Peyer's patch (tissue), 4 donors: ENCODE measurements around the gene HCFC1R1.

ENCODE experiments used
- POLR2A ChIP-seq, 2 donors: fragments of 450-650 bp; IDR thresholded peaks; one replicate each; pipeline ENCODE4 v1.5.1; 2017; ENCODE audit warnings: antibody characterized with exemption in 2 of 2, mild to moderate bottlenecking in 2 of 2, moderate library complexity in 2 of 2
- TF ChIP-seq, protein P1 (sequence below), 6 experiments: fragments of 450-650 bp in 4 of 6; fragments of 200-600 bp in 2 of 6; sonication (generic) in 1 of 6; IDR thresholded peaks; one replicate each; pipeline ENCODE4 v1.5.1; 2017 to 2019; ENCODE audit warnings: antibody characterized with exemption in 6 of 6, mild to moderate bottlenecking in 3 of 6, moderate library complexity in 1 of 6

DNA sequence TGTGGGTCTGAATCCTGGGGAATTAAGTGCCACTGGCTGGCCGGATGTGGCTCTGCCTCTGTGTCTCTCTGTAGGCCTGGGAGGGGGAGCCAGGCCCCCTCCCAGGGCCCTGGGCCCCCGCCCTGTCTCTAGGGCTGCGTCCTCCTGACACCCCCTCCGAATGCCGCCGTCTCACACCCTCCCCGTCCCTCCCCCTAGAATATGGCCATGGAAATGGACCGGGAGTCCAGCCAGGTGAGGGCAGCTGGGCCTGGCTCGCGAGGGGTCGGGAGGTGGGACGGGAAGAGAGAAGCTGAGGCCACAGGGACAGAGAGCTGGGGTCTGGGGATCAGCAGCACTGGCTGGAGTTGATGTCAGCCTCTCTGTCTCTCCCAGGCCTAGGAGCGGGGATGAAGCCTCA is 27.4 kb downstream of the HCFC1R1 start:
- TF ChIP-seq, protein P1, sequence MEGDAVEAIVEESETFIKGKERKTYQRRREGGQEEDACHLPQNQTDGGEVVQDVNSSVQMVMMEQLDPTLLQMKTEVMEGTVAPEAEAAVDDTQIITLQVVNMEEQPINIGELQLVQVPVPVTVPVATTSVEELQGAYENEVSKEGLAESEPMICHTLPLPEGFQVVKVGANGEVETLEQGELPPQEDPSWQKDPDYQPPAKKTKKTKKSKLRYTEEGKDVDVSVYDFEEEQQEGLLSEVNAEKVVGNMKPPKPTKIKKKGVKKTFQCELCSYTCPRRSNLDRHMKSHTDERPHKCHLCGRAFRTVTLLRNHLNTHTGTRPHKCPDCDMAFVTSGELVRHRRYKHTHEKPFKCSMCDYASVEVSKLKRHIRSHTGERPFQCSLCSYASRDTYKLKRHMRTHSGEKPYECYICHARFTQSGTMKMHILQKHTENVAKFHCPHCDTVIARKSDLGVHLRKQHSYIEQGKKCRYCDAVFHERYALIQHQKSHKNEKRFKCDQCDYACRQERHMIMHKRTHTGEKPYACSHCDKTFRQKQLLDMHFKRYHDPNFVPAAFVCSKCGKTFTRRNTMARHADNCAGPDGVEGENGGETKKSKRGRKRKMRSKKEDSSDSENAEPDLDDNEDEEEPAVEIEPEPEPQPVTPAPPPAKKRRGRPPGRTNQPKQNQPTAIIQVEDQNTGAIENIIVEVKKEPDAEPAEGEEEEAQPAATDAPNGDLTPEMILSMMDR (IDR thresholded peaks at IDR 0.05) = no peak
- no peak for TF ChIP-seq POLR2A (IDR thresholded peaks at IDR 0.05)
